ENCODE data around the gene CDCA7. TPM values are rescaled to one million over a fixed set of nuclear protein-coding genes. Genes with fewer than 3 reads are reported as not detected.
"Not testable (repeated sequence)": the region's sequence is repeated elsewhere in the genome, so short reads cannot be mapped to it uniquely, and the experiment has no call there.

The CDCA7 gene
- total RNA-seq, 2 experiments from 2014 or later = 1.6 to 1.8 TPM

DNA sequence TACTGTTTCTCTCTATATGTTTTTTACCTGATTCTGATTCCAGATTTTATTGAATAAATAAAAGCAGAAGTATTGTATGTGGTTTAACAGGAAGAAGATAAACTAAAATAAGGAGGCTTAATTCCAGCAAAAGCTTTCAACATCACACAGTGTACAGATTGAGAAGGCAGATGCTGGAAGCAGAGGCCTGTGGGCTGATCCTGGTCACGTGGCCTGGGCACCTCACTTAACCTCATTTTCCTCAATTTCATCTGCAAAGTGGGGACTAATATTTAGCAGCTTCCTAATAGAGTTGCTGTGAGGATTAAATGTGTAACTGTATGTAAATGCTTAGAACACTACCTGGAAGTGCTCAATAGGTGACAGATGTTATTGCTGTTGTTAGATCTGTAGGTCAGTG is 58.0 kb downstream of the CDCA7 start:
- no peak for ATAC-seq (ENCODE audit: poor library complexity)
- Histone ChIP-seq H3K36me3 (ENCODE audit: insufficient read depth, low read length) (no peaks in the 10 kb centered on the region), H3K4me1 (ENCODE audit: insufficient read depth, low read length) (no peaks in the 10 kb centered on the region), H3K9me3 (ENCODE audit: control insufficient read depth in 1 of 2, insufficient read depth in 1 of 2, low read length in 2 of 2) (peaks cover 0 to 4% of the 10 kb centered on the region in 2 experiments), H3K4me3 (ENCODE audit: low read length) (no peak overlapping the region), H3K27me3 (ENCODE audit: control insufficient read depth in 1 of 2, insufficient read depth in 2 of 2, low read length in 2 of 2) (no peaks in the 10 kb centered on the region), H3K27ac (ENCODE audit: low read depth in 1 of 2, low read length in 2 of 2) (no peak overlapping the region)
- TF ChIP-seq, protein P1, sequence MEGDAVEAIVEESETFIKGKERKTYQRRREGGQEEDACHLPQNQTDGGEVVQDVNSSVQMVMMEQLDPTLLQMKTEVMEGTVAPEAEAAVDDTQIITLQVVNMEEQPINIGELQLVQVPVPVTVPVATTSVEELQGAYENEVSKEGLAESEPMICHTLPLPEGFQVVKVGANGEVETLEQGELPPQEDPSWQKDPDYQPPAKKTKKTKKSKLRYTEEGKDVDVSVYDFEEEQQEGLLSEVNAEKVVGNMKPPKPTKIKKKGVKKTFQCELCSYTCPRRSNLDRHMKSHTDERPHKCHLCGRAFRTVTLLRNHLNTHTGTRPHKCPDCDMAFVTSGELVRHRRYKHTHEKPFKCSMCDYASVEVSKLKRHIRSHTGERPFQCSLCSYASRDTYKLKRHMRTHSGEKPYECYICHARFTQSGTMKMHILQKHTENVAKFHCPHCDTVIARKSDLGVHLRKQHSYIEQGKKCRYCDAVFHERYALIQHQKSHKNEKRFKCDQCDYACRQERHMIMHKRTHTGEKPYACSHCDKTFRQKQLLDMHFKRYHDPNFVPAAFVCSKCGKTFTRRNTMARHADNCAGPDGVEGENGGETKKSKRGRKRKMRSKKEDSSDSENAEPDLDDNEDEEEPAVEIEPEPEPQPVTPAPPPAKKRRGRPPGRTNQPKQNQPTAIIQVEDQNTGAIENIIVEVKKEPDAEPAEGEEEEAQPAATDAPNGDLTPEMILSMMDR (IDR thresholded peaks at IDR 0.05) = no peak
- H3K4me1 Mint-ChIP-seq (ENCODE audit: low read depth) = no peaks in the 10 kb centered on the region
- peaks cover 19% of the 10 kb centered on the region for H3K27me3 Mint-ChIP-seq
- DNase-seq = no peak
- H3K9me3 Mint-ChIP-seq = no peaks in the 10 kb centered on the region
- CTCF ChIA-PET = interaction anchor here (1.0 to 1.6 kb wide), 2 partner anchors 10 kb away, joined by 3 to 4 read pairs; no protein-coding TSS in a partner anchor
- H3K27ac Mint-ChIP-seq = no peak overlapping the region
- intact Hi-C loops (cut with DNase I, micrococcal nuclease) = no loop called here
- H3K4me3 Mint-ChIP-seq = no peak overlapping the region
- POLR2A ChIA-PET = no interaction called here
- H3K36me3 Mint-ChIP-seq (ENCODE audit: low read depth) = no peaks in the 10 kb centered on the region

DNA sequence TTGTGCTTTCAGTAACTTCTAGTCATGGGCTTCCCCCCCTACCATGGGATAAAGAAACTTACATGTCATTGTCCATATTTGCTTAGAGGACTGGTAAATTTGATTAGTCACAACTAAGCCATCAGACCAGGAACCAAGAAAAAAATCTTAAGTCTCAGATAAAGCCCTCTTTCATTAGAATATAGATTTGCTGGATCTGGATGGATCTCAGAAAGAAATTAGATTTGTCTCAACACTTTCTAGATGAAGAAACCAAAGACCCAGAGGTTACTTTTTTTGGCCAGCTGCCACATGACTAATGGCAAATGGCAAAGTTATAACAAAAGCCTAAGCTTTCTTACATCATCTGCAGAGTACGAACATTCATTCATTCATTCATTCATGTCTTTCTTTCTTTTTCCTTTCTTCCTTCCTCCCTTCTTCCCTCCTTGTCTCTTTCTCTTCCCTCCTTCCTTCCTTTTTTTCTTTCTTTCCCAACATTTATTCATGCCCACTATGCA is 60.2 kb downstream of the CDCA7 start:
- Histone ChIP-seq H3K4me1 (ENCODE audit: insufficient read depth, low read length) (no peaks in the 10 kb centered on the region), H3K36me3 (ENCODE audit: insufficient read depth, low read length) (no peaks in the 10 kb centered on the region), H3K27me3 (ENCODE audit: control insufficient read depth in 1 of 2, insufficient read depth in 2 of 2, low read length in 2 of 2) (no peaks in the 10 kb centered on the region), H3K9me3 (ENCODE audit: control insufficient read depth in 1 of 2, insufficient read depth in 1 of 2, low read length in 2 of 2) (peaks cover 0 to 4% of the 10 kb centered on the region in 2 experiments), H3K4me3 (ENCODE audit: low read length) (no peak overlapping the region), H3K27ac (ENCODE audit: low read depth in 1 of 2, low read length in 2 of 2) (no peak overlapping the region)
- CTCF ChIA-PET = no interaction called here
- intact Hi-C loops (cut with DNase I, micrococcal nuclease) = no loop called here
- Mint-ChIP-seq H3K27ac (no peak overlapping the region), H3K4me1 (ENCODE audit: low read depth) (no peaks in the 10 kb centered on the region), H3K36me3 (ENCODE audit: low read depth) (no peaks in the 10 kb centered on the region), H3K27me3 (peaks cover 22% of the 10 kb centered on the region), H3K9me3 (no peaks in the 10 kb centered on the region), H3K4me3 (no peak overlapping the region)
- ATAC-seq (ENCODE audit: poor library complexity) (no peak), DNase-seq (no peak)
- POLR2A ChIA-PET = no interaction called here
- TF ChIP-seq, protein P1 (IDR thresholded peaks at IDR 0.05) = no peak

DNA sequence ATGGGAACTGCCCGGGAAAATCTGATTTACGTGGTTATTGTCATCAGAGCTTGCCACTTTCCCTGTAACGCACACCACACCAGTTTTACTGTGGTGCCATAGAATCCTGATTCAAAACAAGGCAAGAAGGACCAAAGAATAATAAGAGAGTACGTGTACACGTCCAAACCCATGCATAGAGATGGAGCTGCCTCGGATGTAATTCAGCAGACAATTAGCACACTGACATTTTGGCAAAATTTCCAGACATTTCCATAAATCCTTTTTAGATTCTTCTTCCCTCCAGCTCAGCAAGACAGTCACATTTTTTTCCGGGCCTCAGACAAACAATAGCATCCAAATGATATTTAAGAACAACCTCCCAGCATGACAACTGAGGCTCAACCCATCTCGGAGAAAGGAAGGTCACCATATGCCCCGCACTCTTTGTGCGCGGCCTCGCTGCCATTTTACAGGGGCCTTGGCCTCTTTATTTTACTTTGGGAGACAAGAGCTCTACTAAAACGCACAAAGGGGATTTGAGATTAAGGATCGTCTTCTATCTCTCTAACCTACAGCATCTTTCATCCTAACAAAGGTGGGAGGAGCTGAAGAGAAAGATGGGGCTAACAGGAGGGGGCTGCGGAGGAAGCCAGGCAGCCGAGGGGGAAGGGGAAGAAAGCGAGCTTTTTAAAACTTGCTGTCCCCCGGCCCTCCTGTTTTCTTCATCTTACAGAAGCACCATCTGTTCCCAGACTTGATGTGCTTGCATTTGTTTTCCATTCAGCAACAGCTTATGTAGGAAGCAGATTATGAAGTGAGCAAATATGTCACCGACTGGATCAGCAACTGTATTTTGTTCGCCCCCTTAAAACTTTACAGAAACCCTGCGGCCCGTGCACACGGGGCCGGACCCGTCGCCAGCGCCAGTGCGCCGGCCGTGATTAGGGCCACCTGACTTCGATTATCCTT is 61.0 kb downstream of the CDCA7 start:
- no peak overlapping the region for H3K4me3 Mint-ChIP-seq
- H3K4me1 ChIP-seq (ENCODE audit: insufficient read depth, low read length) = no peaks in the 10 kb centered on the region
- H3K9me3 ChIP-seq (ENCODE audit: control insufficient read depth in 1 of 2, insufficient read depth in 1 of 2, low read length in 2 of 2) = peaks cover 0 to 4% of the 10 kb centered on the region in 2 experiments
- POLR2A ChIA-PET = no interaction called here
- no peaks in the 10 kb centered on the region for H3K9me3 Mint-ChIP-seq
- no peaks in the 10 kb centered on the region for H3K4me1 Mint-ChIP-seq (ENCODE audit: low read depth)
- H3K36me3 Mint-ChIP-seq (ENCODE audit: low read depth) = no peaks in the 10 kb centered on the region
- no peak overlapping the region for H3K4me3 ChIP-seq (ENCODE audit: low read length)
- H3K27me3 Mint-ChIP-seq = peaks cover 26% of the 10 kb centered on the region
- no peak for ATAC-seq (ENCODE audit: poor library complexity)
- TF ChIP-seq, protein P1 (IDR thresholded peaks at IDR 0.05) = no peak
- H3K36me3 ChIP-seq (ENCODE audit: insufficient read depth, low read length) = no peaks in the 10 kb centered on the region
- CTCF ChIA-PET = no interaction called here
- no peak overlapping the region for H3K27ac Mint-ChIP-seq
- DNase-seq = no peak
- intact Hi-C loops (cut with DNase I, micrococcal nuclease) = no loop called here
- H3K27ac ChIP-seq (ENCODE audit: low read depth in 1 of 2, low read length in 2 of 2) = no peak overlapping the region
- no peaks in the 10 kb centered on the region for H3K27me3 ChIP-seq (ENCODE audit: control insufficient read depth in 1 of 2, insufficient read depth in 2 of 2, low read length in 2 of 2)

DNA sequence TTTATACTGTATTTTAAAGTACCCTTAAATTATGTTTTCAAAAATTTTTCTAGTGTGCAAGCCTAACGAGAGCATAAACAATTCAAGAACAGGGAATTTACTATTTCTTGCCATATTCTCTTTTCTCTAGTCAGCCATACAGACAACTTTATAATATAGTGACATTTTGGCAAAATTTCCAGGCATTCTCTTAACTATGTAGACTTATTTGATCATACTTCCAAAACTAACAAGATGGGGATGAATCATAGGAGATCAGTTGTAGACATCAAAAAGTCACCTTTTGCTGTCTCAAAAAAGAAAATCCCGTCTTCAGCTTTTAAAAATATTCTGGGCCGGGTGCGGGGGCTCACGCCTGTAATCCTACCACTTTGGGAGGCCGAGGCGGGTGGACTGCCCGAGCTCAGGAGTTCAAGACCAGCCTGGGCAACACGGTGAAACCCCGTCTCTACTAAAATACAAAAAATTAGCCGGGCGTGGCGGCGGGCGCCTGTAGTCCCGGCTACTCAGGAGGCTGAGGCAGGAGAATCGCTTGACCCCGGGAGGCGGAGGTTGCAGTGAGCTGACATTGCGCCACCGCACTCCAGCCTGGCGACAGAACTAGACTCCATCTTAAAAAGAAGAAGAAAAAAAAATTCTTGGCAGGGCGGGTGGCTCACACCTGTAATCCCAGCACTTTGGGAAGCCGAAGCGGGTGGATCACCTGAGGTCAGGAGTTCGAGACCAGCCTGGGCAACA is 61.9 kb downstream of the CDCA7 start:
- peaks cover 35% of the 10 kb centered on the region for H3K27me3 Mint-ChIP-seq
- ATAC-seq (ENCODE audit: poor library complexity); H3K4me3 ChIP-seq (ENCODE audit: low read length); H3K9me3 Mint-ChIP-seq; H3K27me3 ChIP-seq (ENCODE audit: control insufficient read depth in 1 of 2, insufficient read depth in 2 of 2, low read length in 2 of 2); CTCF ChIA-PET; H3K27ac ChIP-seq (ENCODE audit: low read depth in 1 of 2, low read length in 2 of 2); POLR2A ChIA-PET; H3K4me1 ChIP-seq (ENCODE audit: insufficient read depth, low read length); H3K9me3 ChIP-seq (ENCODE audit: control insufficient read depth in 1 of 2, insufficient read depth in 1 of 2, low read length in 2 of 2); H3K36me3 Mint-ChIP-seq (ENCODE audit: low read depth); H3K4me1 Mint-ChIP-seq (ENCODE audit: low read depth); H3K4me3 Mint-ChIP-seq; intact Hi-C loops (cut with DNase I, micrococcal nuclease); DNase-seq; H3K36me3 ChIP-seq (ENCODE audit: insufficient read depth, low read length); H3K27ac Mint-ChIP-seq: not testable (repeated sequence)

All from CD4-positive, alpha-beta T cell (primary cell).